Psoas muscle (tissue), 8 donors: Measurements from ENCODE around the gene MINDY4. TPM values are rescaled to one million over a fixed set of nuclear protein-coding genes. Genes with fewer than 3 reads are reported as not detected.

Experiments
- ATAC-seq, 4 donors: fragments of 200-7000 bp; cut with Tn5 transposase; one replicate each; pipeline ENCODE4 v1.9.1; 2020; ENCODE audit warnings: moderate library complexity in 3 of 4, mild to moderate bottlenecking in 2 of 4
- DNase-seq, 2 donors: peaks; one replicate each; pipeline ENCODE4 v3.0.0-alpha.2; 2020
- H3K27ac ChIP-seq: fragments of 200-600 bp; one replicate; pipeline ENCODE4 v1.8.0; 2022
- H3K27me3 ChIP-seq, 3 donors: fragments of 200-600 bp in 1 of 3; one replicate each; pipeline versions ENCODE4 v1.6.1 to v1.8.0; 2013 to 2022; ENCODE audit warnings: low read length in 2 of 3, mild to moderate bottlenecking in 2 of 3, moderate library complexity in 1 of 3; ENCODE audit not compliant: insufficient read depth in 3 of 3
- H3K36me3 ChIP-seq, 2 donors: fragments of 200-600 bp in 1 of 2; one replicate each; pipeline versions ENCODE4 v1.6.1 to v1.8.0; 2013 to 2022; ENCODE audit warnings: low read depth in 1 of 2, mild to moderate bottlenecking in 1 of 2, moderate library complexity in 1 of 2; ENCODE audit not compliant: insufficient read depth in 1 of 2
- H3K4me1 ChIP-seq: fragments of 200-600 bp; one replicate; pipeline ENCODE4 v1.8.0; 2022
- H3K4me3 ChIP-seq: fragments of 200-600 bp; one replicate; pipeline ENCODE4 v1.8.0; 2022; ENCODE audit warnings: mild to moderate bottlenecking
- H3K9me3 ChIP-seq: fragments of 200-600 bp; one replicate; pipeline ENCODE4 v1.8.0; 2022
- CTCF ChIP-seq: fragments of 200-600 bp; IDR thresholded peaks from one replicate; pipeline ENCODE4 v1.8.0; 2022; ENCODE audit warnings: antibody characterized with exemption
- WGBS, 3 donors: extraction: QIAGEN DNeasy Blood & Tissue Kit; methylation state at CpG; one replicate each; pipeline versions ENCODE4 v1.1.6 to v1.1.7; 2013; 5-methylcytosine and 5-hydroxymethylcytosine counted together
- intact Hi-C, 2 donors: fragments of 100-400 bp; cut with DNase I; formaldehyde crosslinking; loops; one replicate each; pipeline versions ENCODE4 v1.11.0 to v1.14.2; 2022
- polyA plus RNA-seq, 3 donors: library from polyadenylated mRNA; stranded (reverse); fragments of 200-250 nt; gene quantifications; one replicate each; pipeline ENCODE4 v1.2.3, GENCODE V29; 2013
- total RNA-seq, 4 donors: library from RNA; stranded (reverse); fragmentation: NEBNext Ultra II Directional in 2 of 4; extraction: Animal tissue kit (Norgen Biotek cat#: 25700) in 2 of 4; gene quantifications; one replicate each; pipeline versions ENCODE4 v1.2.1 to v1.2.4, GENCODE V29; 2021 to 2023
- donor health status: healthy with polysubstance abuse.
- donor health status: DM: no; HTN: no; CAD: no; lungs with moderate emphysema.
- donor health status: Bipolar disorder and iron deficiency.
- donor health status: healthy.
- donor health status: DM: yes; HTN: yes; CAD: no.
- donor health status: DM: no; HTN: no; CAD: no.
- donor health status: DM: no; HTN: no; CAD: no.
- donor health status: DM: yes; HTN: yes; CAD: no.

Gene MINDY4
- total and polyA plus RNA-seq, 7 donors: 0.86 to 3.5 (median 1.5) TPM

GRCh38 chr7:30750683-30751650 lies 20.2 kb upstream of the MINDY4 start:
- ATAC-seq (peak; percentile 80 to 86 (median 84)), DNase-seq (peak; percentile 83 to 90)
- no peaks in the 10 kb centered on the region for H3K27me3 ChIP-seq
- 16 to 25% (median 22%) methylated on average over 16 of the region's 16 CpGs for WGBS, 3 donors
- no peaks in the 10 kb centered on the region for H3K36me3 ChIP-seq
- TF ChIP-seq CTCF: no peak
- intact Hi-C loops: no loop called here
- peaks cover 40% of the 10 kb centered on the region for H3K4me1 ChIP-seq
- H3K27ac ChIP-seq: peak overlapping the region; percentile 78
- H3K4me3 ChIP-seq: peak overlapping the region; percentile 18
- H3K9me3 ChIP-seq: no peaks in the 10 kb centered on the region

- Histone ChIP-seq H3K9me3 (no peaks in the 10 kb centered on the region), H3K27me3 (no peaks in the 10 kb centered on the region), H3K4me3 (peak within 1 kb of the TSS; percentile 56), H3K4me1 (peaks cover 40% of the 10 kb centered on the region), H3K27ac (peak within 1 kb of the TSS; percentile 78), H3K36me3 (no peaks in the 10 kb centered on the region)
- 36 to 44% (median 40%) methylated on average over 6 of the region's 6 CpGs for WGBS, 3 donors
- intact Hi-C loops: no loop called here
- ATAC-seq (peak in 1 of 4 donors; percentile 28), DNase-seq (no peak)
- no peak for TF ChIP-seq CTCF
These were observed 19.4 kb upstream of the MINDY4 start, which contains the start of gene INMT for GRCh38 chr7:30751696-30752273. INMT (plus strand) TSS chr7:30752135; CDS start chr7:30752151, 16 bp downstream.

- no peaks in the 10 kb centered on the region for H3K9me3 ChIP-seq
- intact Hi-C loops: no loop called here
- no peak for DNase-seq
These were observed 18.7 kb upstream of the MINDY4 start for GRCh38 chr7:30752484-30752883.

GRCh38 chr7:30752979-30753378 lies 18.2 kb upstream of the MINDY4 start:
- Histone ChIP-seq H3K36me3 (no peaks in the 10 kb centered on the region), H3K4me1 (peaks cover 43% of the 10 kb centered on the region), H3K4me3 (peak overlapping the region; percentile 56), H3K27ac (peak overlapping the region; percentile 78), H3K9me3 (no peaks in the 10 kb centered on the region), H3K27me3 (no peaks in the 10 kb centered on the region)
- TF ChIP-seq CTCF: no peak
- intact Hi-C loops: no loop called here
- DNase-seq (peak; percentile 87 to 90), ATAC-seq (peak; percentile 48 to 70 (median 58))
- 2 to 3% (median 3%) methylated on average over 5 of the region's 5 CpGs for whole genome bisulfite sequencing, 3 donors

More at GRCh38 chr7:30752484-30752883, 18.7 kb upstream of the MINDY4 start:
- TF ChIP-seq CTCF: no peak
- 40 to 51% (median 48%) methylated on average over 6 of the region's 6 CpGs for WGBS, 3 donors
- Histone ChIP-seq H3K36me3 (no peaks in the 10 kb centered on the region), H3K4me1 (peaks cover 43% of the 10 kb centered on the region), H3K27me3 (no peaks in the 10 kb centered on the region), H3K4me3 (peak overlapping the region; percentile 56), H3K27ac (peak overlapping the region; percentile 78)
- no peak for ATAC-seq
